Calu3 (cell line): ENCODE data around the gene MED13. TPM values are rescaled to one million over a fixed set of nuclear protein-coding genes. Genes with fewer than 3 reads are reported as not detected.

ENCODE experiments used
- BruUV-seq: library from RNA; stranded (reverse); fragments of 400-500 nt; replicated peaks from 2 replicates; lab custom pipeline; 2021; lab: Mats Ljungman, UMichigan
- CTCF ChIA-PET: fragments of 300-600 bp; sonication (Branson Sonifier 250); formaldehyde crosslinking; loops from one replicate; lab custom pipeline; 2022; ENCODE audit warnings: antibody characterized with exemption; lab: Charles Lee
- DNase-seq: peaks from one replicate; pipeline ENCODE4 v3.0.0; 2022
- H3K27ac Mint-ChIP-seq: one replicate; pipeline ENCODE4 v1.8.0; 2022; ENCODE audit warnings: mixed read lengths; ENCODE audit not compliant: unreplicated experiment
- H3K27me3 Mint-ChIP-seq: one replicate; pipeline ENCODE4 v1.8.0; 2022; ENCODE audit warnings: mixed read lengths; ENCODE audit not compliant: unreplicated experiment
- H3K36me3 Mint-ChIP-seq: one replicate; pipeline ENCODE4 v1.8.0; 2022; ENCODE audit warnings: mild to moderate bottlenecking, moderate library complexity, mixed read lengths; ENCODE audit not compliant: insufficient read depth, unreplicated experiment
- H3K4me1 Mint-ChIP-seq: one replicate; pipeline ENCODE4 v1.8.0; 2022; ENCODE audit warnings: mild to moderate bottlenecking, low read depth, mixed read lengths; ENCODE audit not compliant: unreplicated experiment
- H3K4me3 Mint-ChIP-seq: one replicate; pipeline ENCODE4 v1.8.0; 2022; ENCODE audit warnings: mild to moderate bottlenecking, low read depth, moderate library complexity, mixed read lengths; ENCODE audit not compliant: unreplicated experiment
- H3K9me3 Mint-ChIP-seq: one replicate; pipeline ENCODE4 v1.8.0; 2022; ENCODE audit warnings: low read depth, mixed read lengths; ENCODE audit not compliant: unreplicated experiment
- CTCF ChIP-seq: fragments of 200-600 bp; IDR thresholded peaks from one replicate; pipeline ENCODE4 v1.8.0; 2022; ENCODE audit warnings: antibody characterized with exemption; ENCODE audit not compliant: unreplicated experiment
- intact Hi-C: fragments of 100-400 bp; cut with micrococcal nuclease; formaldehyde crosslinking; loops from one replicate; pipeline ENCODE4 v1.10.0; 2022; ENCODE audit not compliant: unreplicated experiment
- total RNA-seq: library from RNA; stranded (reverse); gene quantifications from 2 replicates; pipeline ENCODE4 v1.2.3, GENCODE V29; 2022

MED13 gene
- total RNA-seq, 1 experiment from 2014 or later = 50.2 TPM

GRCh38 chr17:61980535-61980934, 84.5 kb downstream of the MED13 start:
- BruUV-seq = no TSS peak
- H3K9me3 Mint-ChIP-seq = no peaks in the 10 kb centered on the region
- intact Hi-C loops = no loop called here
- no peak for TF ChIP-seq CTCF
- DNase-seq = no peak
- CTCF ChIA-PET = no interaction called here
- H3K4me3 Mint-ChIP-seq = no peak overlapping the region
- peaks cover 38% of the 10 kb centered on the region for H3K36me3 Mint-ChIP-seq
- H3K27me3 Mint-ChIP-seq = no peaks in the 10 kb centered on the region
- H3K27ac Mint-ChIP-seq = no peak overlapping the region
- no peaks in the 10 kb centered on the region for H3K4me1 Mint-ChIP-seq

- Mint-ChIP-seq H3K9me3 (no peaks in the 10 kb centered on the region), H3K27ac (no peak overlapping the region), H3K4me3 (no peak overlapping the region), H3K36me3 (peaks cover 26% of the 10 kb centered on the region), H3K4me1 (no peaks in the 10 kb centered on the region), H3K27me3 (no peaks in the 10 kb centered on the region)
- intact Hi-C loops = no loop called here
- CTCF ChIA-PET = no interaction called here
- no peak for DNase-seq
- TF ChIP-seq CTCF = no peak
- no TSS peak for BruUV-seq
Measured at GRCh38 chr17:61974115-61974514, 91.0 kb downstream of the MED13 start.

GRCh38 chr17:61972311-61972710, 92.8 kb downstream of the MED13 start:
- peaks cover 12% of the 10 kb centered on the region for H3K36me3 Mint-ChIP-seq
- H3K4me3 Mint-ChIP-seq = no peak overlapping the region
- no peak overlapping the region for H3K27ac Mint-ChIP-seq
- intact Hi-C loops = no loop called here
- TF ChIP-seq CTCF = no peak
- CTCF ChIA-PET = no interaction called here
- H3K4me1 Mint-ChIP-seq = no peaks in the 10 kb centered on the region
- no peak for DNase-seq
- no TSS peak for BruUV-seq
- no peaks in the 10 kb centered on the region for H3K27me3 Mint-ChIP-seq
- H3K9me3 Mint-ChIP-seq = no peaks in the 10 kb centered on the region

- CTCF ChIA-PET = interaction anchor here (1.4 kb wide), 1 partner anchor 139 kb away, joined by 3 read pairs; no protein-coding TSS in a partner anchor
- BruUV-seq = no TSS peak
Measured at GRCh38 chr17:61970030-61970429, 95.0 kb downstream of the MED13 start.

More at GRCh38 chr17:61970030-61970429, 95.0 kb downstream of the MED13 start:
- H3K27ac Mint-ChIP-seq = no peak overlapping the region
- peaks cover 9% of the 10 kb centered on the region for H3K36me3 Mint-ChIP-seq
- H3K4me1 Mint-ChIP-seq = no peaks in the 10 kb centered on the region
- H3K27me3 Mint-ChIP-seq = no peaks in the 10 kb centered on the region
- no peak for DNase-seq
- H3K4me3 Mint-ChIP-seq = no peak overlapping the region
- intact Hi-C loops = no loop called here
- TF ChIP-seq CTCF = no peak
- H3K9me3 Mint-ChIP-seq = no peaks in the 10 kb centered on the region
